GM23338 (cell line): ENCODE measurements around the gene B4GALT1. TPM values are rescaled to one million over a fixed set of nuclear protein-coding genes. Genes with fewer than 3 reads are reported as not detected.

Experiments used
- ATAC-seq: fragments of 200-7000 bp; cut with Tn5 transposase; 3 replicates; pipeline ENCODE4 v1.9.1; 2020
- DNase-seq: peaks from one replicate; pipeline ENCODE4 v3.0.0-alpha.2; 2015; ENCODE audit warnings: low spot score
- H2AFZ ChIP-seq: fragments of 200-600 bp; sonication (generic); 2 replicates; pipeline ENCODE4 v1.8.0; 2016; ENCODE audit warnings: antibody characterized with exemption, mild to moderate bottlenecking, moderate library complexity
- H3F3A ChIP-seq: fragments of 200-600 bp; sonication (generic); replicated peaks from 2 replicates; pipeline ENCODE4 v1.8.0; 2017; ENCODE audit warnings: antibody characterized with exemption, mixed run types, low read depth
- H3K27ac ChIP-seq: fragments of 200-600 bp; sonication (generic); 2 replicates; pipeline ENCODE4 v1.6.1; 2016; ENCODE audit warnings: low read depth
- H3K27me3 ChIP-seq: fragments of 200-600 bp; sonication (generic); 2 replicates; pipeline ENCODE4 v1.8.0; 2016; ENCODE audit warnings: mild to moderate bottlenecking, mixed run types, moderate library complexity; ENCODE audit not compliant: insufficient read depth
- H3K36me3 ChIP-seq: fragments of 200-600 bp; sonication (generic); 2 replicates; pipeline ENCODE4 v1.8.0; 2016; ENCODE audit warnings: mild to moderate bottlenecking; ENCODE audit not compliant: insufficient read depth
- H3K4me1 ChIP-seq: fragments of 200-600 bp; sonication (generic); 2 replicates; pipeline ENCODE4 v1.8.0; 2016; ENCODE audit warnings: mild to moderate bottlenecking, moderate library complexity; ENCODE audit not compliant: insufficient read depth
- H3K4me2 ChIP-seq: fragments of 200-600 bp; sonication (generic); 2 replicates; pipeline ENCODE4 v1.7.1; 2017; ENCODE audit warnings: mixed run types
- H3K4me3 ChIP-seq: fragments of 200-600 bp; sonication (generic); 2 replicates; pipeline ENCODE4 v1.6.1; 2016; ENCODE audit warnings: mixed run types
- H3K79me2 ChIP-seq: fragments of 200-600 bp; sonication (generic); replicated peaks from 2 replicates; pipeline ENCODE4 v1.8.0; 2017; ENCODE audit warnings: mild to moderate bottlenecking; ENCODE audit not compliant: insufficient read depth
- H3K9me2 ChIP-seq: fragments of 200-600 bp; sonication (generic); 2 replicates; pipeline ENCODE4 v1.8.0; 2017; ENCODE audit not compliant: insufficient read depth
- H4K20me1 ChIP-seq: fragments of 200-600 bp; sonication (generic); replicated peaks from 2 replicates; pipeline ENCODE4 v1.8.0; 2017; ENCODE audit warnings: mild to moderate bottlenecking; ENCODE audit not compliant: insufficient read depth
- H3K27ac Mint-ChIP-seq: 2 replicates; pipeline ENCODE4 v1.8.0; 2020; ENCODE audit warnings: inconsistent platforms, mild to moderate bottlenecking, moderate library complexity, mixed read lengths
- H3K27me3 Mint-ChIP-seq: 3 replicates; pipeline ENCODE4 v1.8.0; 2022; ENCODE audit warnings: low read depth, mild to moderate bottlenecking, moderate library complexity, mixed read lengths, inconsistent platforms; ENCODE audit not compliant: insufficient read depth, poor library complexity
- H3K36me3 Mint-ChIP-seq: 3 replicates; pipeline ENCODE4 v1.8.0; 2021; ENCODE audit warnings: low read depth, mild to moderate bottlenecking, inconsistent platforms, moderate library complexity, mixed read lengths
- H3K4me1 Mint-ChIP-seq: 3 replicates; pipeline ENCODE4 v1.8.0; 2020; ENCODE audit warnings: mild to moderate bottlenecking, inconsistent platforms, mixed read lengths
- H3K4me3 Mint-ChIP-seq: 3 replicates; pipeline ENCODE4 v1.8.0; 2021; ENCODE audit warnings: moderate library complexity, mild to moderate bottlenecking, inconsistent platforms, mixed read lengths
- H3K9me3 Mint-ChIP-seq: 3 replicates; pipeline ENCODE4 v1.8.0; 2020; ENCODE audit warnings: moderate library complexity, mild to moderate bottlenecking, inconsistent platforms, mixed read lengths
- CTCF ChIP-seq, 2 experiments: fragments of 200-600 bp in 1 of 2; sonication (generic) in 1 of 2; conservative IDR thresholded peaks; 2 replicates each; pipeline versions ENCODE4 v1.5.1 to v1.6.1; 2016 to 2017; ENCODE audit warnings: antibody characterized with exemption in 2 of 2, low read depth in 2 of 2, mild to moderate bottlenecking in 2 of 2, moderate library complexity in 1 of 2
- EZH2 ChIP-seq: fragments of 200-600 bp; sonication (generic); IDR thresholded peaks from one replicate; pipeline ENCODE4 v1.8.0; 2017; ENCODE audit warnings: antibody characterized with exemption, mild to moderate bottlenecking, low read depth; ENCODE audit not compliant: unreplicated experiment
- REST ChIP-seq: IDR thresholded peaks from one replicate; pipeline ENCODE4 v1.6.1; 2018; ENCODE audit warnings: antibody characterized with exemption; ENCODE audit not compliant: unreplicated experiment
- polyA plus RNA-seq: library from polyadenylated mRNA; unstranded; fragments of >200 nt; fragmentation: Nextera tagmentation; extraction: Ambion mirVana; gene quantifications from 2 replicates; pipeline ENCODE4 v1.2.1, GENCODE V29; 2016
- total RNA-seq: library from RNA; depleted of rRNA; stranded (reverse); fragments of >200 nt; shearing (Covaris generic); gene quantifications from 2 replicates; pipeline ENCODE4 v1.2.3, GENCODE V29; 2014

Gene B4GALT1
- total and polyA plus RNA-seq, 2 experiments from 2014 or later = 6.3 to 15.8 TPM

- peaks cover 6% of the 10 kb centered on the region; the same call in 2 of the 3 replicates for H3K4me1 Mint-ChIP-seq
- Histone ChIP-seq H3K9me2 (no peaks in the 10 kb centered on the region), H3K27me3 (no peaks in the 10 kb centered on the region), H3K27ac (no peak overlapping the region), H3F3A (no peaks in the 10 kb centered on the region), H3K4me3 (no peak overlapping the region), H3K79me2 (no peaks in the 10 kb centered on the region), H3K4me1 (no peaks in the 10 kb centered on the region; the same call in 1 of the 2 replicates), H3K4me2 (no peak overlapping the region), H3K36me3 (no peaks in the 10 kb centered on the region), H2AFZ (0 out of 2 replicates have a peak overlapping the region, but pooled peaks have one; percentile 23), H4K20me1 (no peaks in the 10 kb centered on the region)
- H3K4me3 Mint-ChIP-seq = no peak overlapping the region
- peaks cover 2% of the 10 kb centered on the region for H3K27me3 Mint-ChIP-seq
- DNase-seq (no peak), ATAC-seq (no peak)
- H3K36me3 Mint-ChIP-seq = no peaks in the 10 kb centered on the region
- no peak overlapping the region for H3K27ac Mint-ChIP-seq
- no peaks in the 10 kb centered on the region for H3K9me3 Mint-ChIP-seq
- TF ChIP-seq REST = no peak
These were observed 31.0 kb upstream of the B4GALT1 start for GRCh38 chr9:33198165-33198564.

GRCh38 chr9:33197279-33198152 lies 30.4 kb upstream of the B4GALT1 start:
- Mint-ChIP-seq H3K27ac (no peak overlapping the region), H3K4me1 (0 out of 3 replicates have a peak, but pooled peaks cover 2% of the 10 kb centered on the region), H3K36me3 (no peaks in the 10 kb centered on the region), H3K4me3 (no peak overlapping the region), H3K9me3 (no peaks in the 10 kb centered on the region), H3K27me3 (peaks cover 2% of the 10 kb centered on the region)
- Histone ChIP-seq H3K4me1 (no peaks in the 10 kb centered on the region; the same call in 1 of the 2 replicates), H2AFZ (peak overlapping the region; percentile 79), H3K9me2 (no peaks in the 10 kb centered on the region), H4K20me1 (no peaks in the 10 kb centered on the region), H3K27me3 (no peaks in the 10 kb centered on the region), H3K4me3 (no peak overlapping the region), H3K27ac (no peak overlapping the region), H3K4me2 (no peak overlapping the region), H3K79me2 (no peaks in the 10 kb centered on the region), H3F3A (no peaks in the 10 kb centered on the region), H3K36me3 (no peaks in the 10 kb centered on the region)
- no peak for DNase-seq
- TF ChIP-seq CTCF (conservative IDR thresholded peaks at IDR 0.05; ENCODE audit: low read depth in 2 of 2) = peak in 1 of 2 experiments; percentile 18; a peak in 1 of 4 replicates
- TF ChIP-seq EZH2 = no peak
- no peak for ATAC-seq
